Measurements from ENCODE around the gene RAB29.

DNA sequence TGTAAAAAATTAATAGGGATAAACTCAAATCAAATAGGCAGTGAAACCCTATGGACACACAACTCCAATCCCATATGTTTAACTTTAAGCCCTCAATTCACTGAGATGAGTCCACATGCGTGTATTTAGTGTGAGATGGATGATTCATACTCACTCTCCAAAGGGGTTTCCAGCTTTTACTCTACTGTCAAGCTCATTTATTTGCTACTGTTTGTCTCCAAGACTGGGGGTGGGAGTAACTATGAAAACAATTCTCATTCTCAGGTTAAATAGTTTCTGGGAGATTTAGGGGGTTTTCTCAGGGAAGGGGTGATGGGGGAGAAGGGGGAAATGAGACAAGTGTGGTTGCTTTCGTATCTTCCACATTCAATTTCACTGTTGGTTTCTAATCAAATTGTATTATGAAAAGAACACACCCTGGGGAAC lies 2.7 kb downstream of the RAB29 start:
- TF ChIP-seq POLR2A (IDR thresholded peaks at IDR 0.05) (no peak), POLR2AphosphoS5 (IDR thresholded peaks at IDR 0.05) (no peak), EP300 (IDR thresholded peaks at IDR 0.05) (no peak)
- TF ChIP-seq, protein P1, sequence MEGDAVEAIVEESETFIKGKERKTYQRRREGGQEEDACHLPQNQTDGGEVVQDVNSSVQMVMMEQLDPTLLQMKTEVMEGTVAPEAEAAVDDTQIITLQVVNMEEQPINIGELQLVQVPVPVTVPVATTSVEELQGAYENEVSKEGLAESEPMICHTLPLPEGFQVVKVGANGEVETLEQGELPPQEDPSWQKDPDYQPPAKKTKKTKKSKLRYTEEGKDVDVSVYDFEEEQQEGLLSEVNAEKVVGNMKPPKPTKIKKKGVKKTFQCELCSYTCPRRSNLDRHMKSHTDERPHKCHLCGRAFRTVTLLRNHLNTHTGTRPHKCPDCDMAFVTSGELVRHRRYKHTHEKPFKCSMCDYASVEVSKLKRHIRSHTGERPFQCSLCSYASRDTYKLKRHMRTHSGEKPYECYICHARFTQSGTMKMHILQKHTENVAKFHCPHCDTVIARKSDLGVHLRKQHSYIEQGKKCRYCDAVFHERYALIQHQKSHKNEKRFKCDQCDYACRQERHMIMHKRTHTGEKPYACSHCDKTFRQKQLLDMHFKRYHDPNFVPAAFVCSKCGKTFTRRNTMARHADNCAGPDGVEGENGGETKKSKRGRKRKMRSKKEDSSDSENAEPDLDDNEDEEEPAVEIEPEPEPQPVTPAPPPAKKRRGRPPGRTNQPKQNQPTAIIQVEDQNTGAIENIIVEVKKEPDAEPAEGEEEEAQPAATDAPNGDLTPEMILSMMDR (IDR thresholded peaks at IDR 0.05) = no peak

Measured in gastroesophageal sphincter (tissue), 3 donors.